B cell (primary cell): ENCODE data around the gene BTN2A1. TPM values are rescaled to one million over a fixed set of nuclear protein-coding genes. Genes with fewer than 3 reads are reported as not detected.

Experiments used
- ATAC-seq: fragments of 200-7000 bp; cut with Tn5 transposase; one replicate; pipeline ENCODE4 v1.10.0; 2021; ENCODE audit warnings: low read depth, mild to moderate bottlenecking, moderate number of reproducible peaks, moderate library complexity
- CTCF ChIA-PET: fragments of 350-600 bp; sonication (Branson Sonifier 250); formaldehyde crosslinking; loops from one replicate; lab custom pipeline; 2021; ENCODE audit warnings: antibody characterized with exemption, inconsistent platforms; lab: Charles Lee
- POLR2A ChIA-PET: fragments of 350-600 bp; sonication (Branson Sonifier 250); formaldehyde crosslinking; loops from one replicate; lab custom pipeline; 2021; ENCODE audit warnings: antibody characterized with exemption; lab: Charles Lee
- DNase-seq: peaks from one replicate; pipeline ENCODE4 v3.0.0; 2013
- H2AFZ ChIP-seq: 2 replicates; pipeline ENCODE4 v1.6.1; 2012; ENCODE audit warnings: mild to moderate bottlenecking, low read depth, low read length; ENCODE audit not compliant: insufficient read depth, poor library complexity, severe bottlenecking
- H3K27ac ChIP-seq, 2 donors: 1 replicate in 1 of 2; 2 replicates in 1 of 2; pipeline ENCODE4 v1.5.1; 2012 to 2013; ENCODE audit warnings: low read length in 2 of 2, mild to moderate bottlenecking in 2 of 2, moderate library complexity in 1 of 2
- H3K27me3 ChIP-seq, 4 experiments: fragments of 200-600 bp in 1 of 4; sonication (generic) in 1 of 4; replicated peaks in 1 of 4; 1 replicate in 2 of 4; 2 replicates in 2 of 4; pipeline versions ENCODE4 v1.6.1 to v1.7.0; 2013 to 2016; ENCODE audit warnings: low read length in 3 of 4, mild to moderate bottlenecking in 2 of 4, mixed read lengths in 1 of 4, moderate library complexity in 1 of 4; ENCODE audit not compliant: insufficient read depth in 4 of 4, control insufficient read depth in 3 of 4; ENCODE audit errors: control extremely low read depth in 1 of 4
- H3K36me3 ChIP-seq, 2 experiments: replicated peaks in 1 of 2; 1 replicate in 1 of 2; 2 replicates in 1 of 2; pipeline versions ENCODE4 v1.6.1 to v1.7.1; 2013; ENCODE audit warnings: low read length in 1 of 2; ENCODE audit not compliant: insufficient read depth in 2 of 2, control insufficient read depth in 1 of 2; ENCODE audit errors: control extremely low read depth in 1 of 2, extremely low read depth in 1 of 2
- H3K4me1 ChIP-seq, 2 donors: fragments of 200-600 bp in 1 of 2; sonication (generic) in 1 of 2; 1 replicate in 1 of 2; 2 replicates in 1 of 2; pipeline versions ENCODE4 v1.5.1 to v1.6.1; 2013 to 2017; ENCODE audit warnings: low read length in 2 of 2; ENCODE audit not compliant: control insufficient read depth in 2 of 2, insufficient read depth in 2 of 2
- H3K4me2 ChIP-seq: replicated peaks from 2 replicates; pipeline ENCODE3; 2012; ENCODE audit warnings: mild to moderate bottlenecking, low read depth, low read length; ENCODE audit not compliant: poor library complexity, severe bottlenecking
- H3K4me3 ChIP-seq, 5 experiments: fragments of 200-600 bp in 1 of 5; sonication (generic) in 1 of 5; 1 replicate in 3 of 5; 2 replicates in 2 of 5; pipeline versions ENCODE4 v1.5.1 to v1.7.0; 2011 to 2016; ENCODE audit warnings: low read length in 4 of 5, mild to moderate bottlenecking in 4 of 5, low read depth in 2 of 5, control low read depth in 1 of 5, moderate library complexity in 1 of 5; ENCODE audit not compliant: insufficient read depth in 1 of 5; ENCODE audit errors: control extremely low read depth in 1 of 5, extremely low read depth in 1 of 5
- H3K79me2 ChIP-seq: fragments of 200-600 bp; sonication (generic); one replicate; pipeline ENCODE4 v1.6.0; 2016; ENCODE audit warnings: low read length; ENCODE audit not compliant: control insufficient read depth, insufficient read depth
- H3K9ac ChIP-seq: fragments of 200-600 bp; sonication (generic); 2 replicates; pipeline ENCODE4 v1.6.1; 2017; ENCODE audit warnings: mild to moderate bottlenecking, low read length, moderate library complexity
- H3K9me3 ChIP-seq, 3 donors: one replicate each; pipeline versions ENCODE4 v1.6.1 to v1.7.1; 2013; ENCODE audit warnings: low read length in 2 of 3; ENCODE audit not compliant: control insufficient read depth in 2 of 3, insufficient read depth in 1 of 3; ENCODE audit errors: control extremely low read depth in 1 of 3
- H4K20me1 ChIP-seq: 2 replicates; pipeline ENCODE4 v1.6.0; 2012; ENCODE audit warnings: mild to moderate bottlenecking, low read length; ENCODE audit not compliant: insufficient read depth, control insufficient read depth, poor library complexity, severe bottlenecking
- H3K27ac Mint-ChIP-seq: one replicate; pipeline ENCODE4 v1.8.0; 2021; ENCODE audit warnings: mixed read lengths
- H3K27me3 Mint-ChIP-seq: one replicate; pipeline ENCODE4 v1.8.0; 2021; ENCODE audit warnings: mixed read lengths
- H3K4me1 Mint-ChIP-seq: one replicate; pipeline ENCODE4 v1.8.0; 2021; ENCODE audit warnings: mixed read lengths
- H3K4me3 Mint-ChIP-seq: one replicate; pipeline ENCODE4 v1.8.0; 2021; ENCODE audit warnings: mixed read lengths
- H3K9me3 Mint-ChIP-seq: one replicate; pipeline ENCODE4 v1.8.0; 2022; ENCODE audit warnings: mixed read lengths; ENCODE audit not compliant: insufficient read depth
- EZH2 ChIP-seq: IDR thresholded peaks from 2 replicates; pipeline ENCODE4 v1.6.1; 2012; ENCODE audit warnings: borderline replicate concordance, low read depth, mild to moderate bottlenecking, moderate library complexity, low read length; ENCODE audit not compliant: insufficient read depth, poor library complexity, severe bottlenecking
- WGBS: methylation state at CpG from one replicate; pipeline ENCODE4 v1.1.5; 2013; ENCODE audit warnings: missing lambda C conversion rate; ENCODE audit not compliant: insufficient coverage; 5-methylcytosine and 5-hydroxymethylcytosine counted together
- intact Hi-C: fragments of 100-400 bp; cut with micrococcal nuclease; formaldehyde crosslinking; loops from one replicate; pipeline ENCODE4 v1.10.0; 2022
- polyA plus RNA-seq: library from polyadenylated mRNA; depleted of rRNA; stranded (reverse); fragments of >200 nt; gene quantifications from 2 replicates; pipeline ENCODE4 v1.2.3, GENCODE V29; 2012
- total RNA-seq, 2 donors: library from RNA; stranded (reverse); fragments of 120-200 nt in 1 of 2; gene quantifications; 1 replicate in 1 of 2; 2 replicates in 1 of 2; pipeline versions ENCODE4 v1.2.3 to v1.2.4, GENCODE V29; 2013 to 2022
- TF ChIP-seq, protein P1 (sequence below): fragments of 200-600 bp; IDR thresholded peaks from one replicate; pipeline ENCODE4 v1.8.0; 2022; ENCODE audit warnings: antibody characterized with exemption, mild to moderate bottlenecking

Gene BTN2A1
- total and polyA plus RNA-seq, 2 donors (not counting 1 experiment from before 2014, with no cell fraction given), result 55.1 to 69.6 TPM

- no peaks in the 10 kb centered on the region for H3K36me3 ChIP-seq
- Mint-ChIP-seq H3K4me3 (no peak overlapping the region), H3K9me3 (no peaks in the 10 kb centered on the region), H3K4me1 (peaks cover under 1% of the 10 kb centered on the region), H3K27me3 (no peaks in the 10 kb centered on the region), H3K27ac (no peak overlapping the region)
- H3K4me1 ChIP-seq, result peaks cover 2% of the 10 kb centered on the region in 2 donors
- no peak overlapping the region for H3K4me2 ChIP-seq
- no peaks in the 10 kb centered on the region for H3K9me3 ChIP-seq
- no peaks in the 10 kb centered on the region for H4K20me1 ChIP-seq
- ATAC-seq (no peak), DNase-seq (no peak)
- H3K79me2 ChIP-seq, result no peaks in the 10 kb centered on the region
- no peak overlapping the region for H3K9ac ChIP-seq
- ChIA-PET CTCF (no interaction called here), POLR2A (no interaction called here)
- H3K27me3 ChIP-seq, result no peaks in the 10 kb centered on the region
- no peak overlapping the region for H3K4me3 ChIP-seq
- H3K27ac ChIP-seq, result no peak overlapping the region
- H2AFZ ChIP-seq, result no peak overlapping the region
- no CpG with 5 or more reads among the region's 2 CpGs for WGBS
- intact Hi-C loops, result no loop called here
- TF ChIP-seq EZH2, result no peak
- TF ChIP-seq, protein P1, sequence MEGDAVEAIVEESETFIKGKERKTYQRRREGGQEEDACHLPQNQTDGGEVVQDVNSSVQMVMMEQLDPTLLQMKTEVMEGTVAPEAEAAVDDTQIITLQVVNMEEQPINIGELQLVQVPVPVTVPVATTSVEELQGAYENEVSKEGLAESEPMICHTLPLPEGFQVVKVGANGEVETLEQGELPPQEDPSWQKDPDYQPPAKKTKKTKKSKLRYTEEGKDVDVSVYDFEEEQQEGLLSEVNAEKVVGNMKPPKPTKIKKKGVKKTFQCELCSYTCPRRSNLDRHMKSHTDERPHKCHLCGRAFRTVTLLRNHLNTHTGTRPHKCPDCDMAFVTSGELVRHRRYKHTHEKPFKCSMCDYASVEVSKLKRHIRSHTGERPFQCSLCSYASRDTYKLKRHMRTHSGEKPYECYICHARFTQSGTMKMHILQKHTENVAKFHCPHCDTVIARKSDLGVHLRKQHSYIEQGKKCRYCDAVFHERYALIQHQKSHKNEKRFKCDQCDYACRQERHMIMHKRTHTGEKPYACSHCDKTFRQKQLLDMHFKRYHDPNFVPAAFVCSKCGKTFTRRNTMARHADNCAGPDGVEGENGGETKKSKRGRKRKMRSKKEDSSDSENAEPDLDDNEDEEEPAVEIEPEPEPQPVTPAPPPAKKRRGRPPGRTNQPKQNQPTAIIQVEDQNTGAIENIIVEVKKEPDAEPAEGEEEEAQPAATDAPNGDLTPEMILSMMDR, result no peak
Observed at GRCh38 chr6:26514984-26515383, 57.2 kb downstream of the BTN2A1 start.

- TF ChIP-seq, protein P1, result no peak
- TF ChIP-seq EZH2, result no peak
- ATAC-seq (no peak), DNase-seq (no peak)
- Mint-ChIP-seq H3K9me3 (no peaks in the 10 kb centered on the region), H3K27ac (no peak overlapping the region), H3K27me3 (no peaks in the 10 kb centered on the region), H3K4me1 (peaks cover 8% of the 10 kb centered on the region), H3K4me3 (no peak overlapping the region)
- no peaks in the 10 kb centered on the region for H3K9me3 ChIP-seq
- WGBS, result 95% methylated on average over 5 of the region's 9 CpGs
- no peak overlapping the region for H3K4me3 ChIP-seq
- ChIA-PET CTCF (interaction anchor here (0.6 kb wide), 1 partner anchor 65 kb away, joined by 3 read pairs; no protein-coding TSS in a partner anchor), POLR2A (interaction anchor here (0.7 kb wide), 1 partner anchor 539 kb away, joined by 3 read pairs; no protein-coding TSS in a partner anchor)
- H3K9ac ChIP-seq, result no peak overlapping the region
- H3K27ac ChIP-seq, result no peak overlapping the region
- no peak overlapping the region for H2AFZ ChIP-seq
- H3K36me3 ChIP-seq, result no peaks in the 10 kb centered on the region
- H3K79me2 ChIP-seq, result no peaks in the 10 kb centered on the region
- H3K27me3 ChIP-seq, result no peaks in the 10 kb centered on the region
- H4K20me1 ChIP-seq, result no peaks in the 10 kb centered on the region
- intact Hi-C loops, result no loop called here
- H3K4me1 ChIP-seq, result peaks cover 7 to 8% of the 10 kb centered on the region in 2 donors
- H3K4me2 ChIP-seq, result no peak overlapping the region
Observed at GRCh38 chr6:26516481-26517427, 59.0 kb downstream of the BTN2A1 start.
